CD4-positive, alpha-beta T cell treated with Interleukin-21 for 1 hour (primary cell): Measurements from ENCODE around the gene HLTF.
"Not testable (repeated sequence)": the region's sequence is repeated elsewhere in the genome, so short reads cannot be mapped to it uniquely, and the experiment has no call there.

Experiments used
- DNase-seq: peaks from one replicate; pipeline ENCODE4 v3.0.0-alpha.2; 2020

The HLTF gene

GRCh38 chr3:148990236-148990635 lies 96.1 kb downstream of the HLTF start:
- DNase-seq, result no peak

- not testable (repeated sequence) for DNase-seq
Measured at GRCh38 chr3:148987551-148987950, 98.8 kb downstream of the HLTF start.

- DNase-seq, result no peak
Measured at GRCh38 chr3:148981273-148981672, 105.1 kb downstream of the HLTF start.
